Colon (tissue), 2 donors: ENCODE results near the gene TRIM47.
"Not testable (repeated sequence)": the region's sequence is repeated elsewhere in the genome, so short reads cannot be mapped to it uniquely, and the experiment has no call there.

Experiments used
- FAIRE-seq: peaks from 2 replicates; lab custom pipeline; 2012; peaks lifted over from hg19 to GRCh38; lab: Jason Lieb, UNC
- donor health status: control.
- donor health status: control.

The TRIM47 gene

GRCh38 chr17:75869282-75870141, 8.9 kb downstream of the TRIM47 start:
- no peak for FAIRE-seq

- FAIRE-seq: not testable (repeated sequence)
Observed at GRCh38 chr17:75868730-75869281, 9.6 kb downstream of the TRIM47 start.

GRCh38 chr17:75865404-75866188, 12.8 kb downstream of the TRIM47 start:
- not testable (repeated sequence) for FAIRE-seq

- not testable (repeated sequence) for FAIRE-seq
Observed at GRCh38 chr17:75864887-75865286, 13.5 kb downstream of the TRIM47 start.

- FAIRE-seq: no peak
Observed at GRCh38 chr17:75864448-75864871, 13.9 kb downstream of the TRIM47 start.

- no peak for FAIRE-seq
Observed at GRCh38 chr17:75861927-75862317, 16.5 kb downstream of the TRIM47 start.

- FAIRE-seq: not testable (repeated sequence)
Observed at GRCh38 chr17:75859358-75859757, 19.0 kb downstream of the TRIM47 start.

GRCh38 chr17:75856062-75856756, 22.2 kb downstream of the TRIM47 start:
- no peak for FAIRE-seq

GRCh38 chr17:75855310-75856061, 22.9 kb downstream of the TRIM47 start, which contains the start of gene WBP2:
Gene WBP2, minus strand, starts transcription at chr17:75855335. Its CDS starts 38 bp downstream, at chr17:75855297.
- peak; percentile 64 for FAIRE-seq

GRCh38 chr17:75854881-75855309, 23.5 kb downstream of the TRIM47 start:
- no peak for FAIRE-seq

GRCh38 chr17:75854101-75854748, 24.2 kb downstream of the TRIM47 start:
- FAIRE-seq: no peak

GRCh38 chr17:75853433-75853832, 24.9 kb downstream of the TRIM47 start:
- FAIRE-seq: no peak

GRCh38 chr17:75851693-75851991, 26.7 kb downstream of the TRIM47 start:
- not testable (repeated sequence) for FAIRE-seq

GRCh38 chr17:75850928-75851692, 27.3 kb downstream of the TRIM47 start:
- no peak for FAIRE-seq

GRCh38 chr17:75849724-75850123, 28.7 kb downstream of the TRIM47 start:
- FAIRE-seq: no peak

GRCh38 chr17:75849279-75849646, 29.1 kb downstream of the TRIM47 start:
- no peak for FAIRE-seq

GRCh38 chr17:75848523-75849278, 29.7 kb downstream of the TRIM47 start:
- FAIRE-seq: no peak

GRCh38 chr17:75847614-75848522, 30.5 kb downstream of the TRIM47 start:
- no peak for FAIRE-seq
